DMS53 (cell line): ENCODE results near the gene SELENOW.
A peak's percentile ranks its signal among the peaks of the same experiment; 100 is the strongest.
"Not testable (repeated sequence)": the region's sequence is repeated elsewhere in the genome, so short reads cannot be mapped to it uniquely, and the experiment has no call there.

Experiments
- DNase-seq: peaks from one replicate; lab custom pipeline; 2025; lab: John Stamatoyannopoulos, UW

Gene SELENOW

DNA sequence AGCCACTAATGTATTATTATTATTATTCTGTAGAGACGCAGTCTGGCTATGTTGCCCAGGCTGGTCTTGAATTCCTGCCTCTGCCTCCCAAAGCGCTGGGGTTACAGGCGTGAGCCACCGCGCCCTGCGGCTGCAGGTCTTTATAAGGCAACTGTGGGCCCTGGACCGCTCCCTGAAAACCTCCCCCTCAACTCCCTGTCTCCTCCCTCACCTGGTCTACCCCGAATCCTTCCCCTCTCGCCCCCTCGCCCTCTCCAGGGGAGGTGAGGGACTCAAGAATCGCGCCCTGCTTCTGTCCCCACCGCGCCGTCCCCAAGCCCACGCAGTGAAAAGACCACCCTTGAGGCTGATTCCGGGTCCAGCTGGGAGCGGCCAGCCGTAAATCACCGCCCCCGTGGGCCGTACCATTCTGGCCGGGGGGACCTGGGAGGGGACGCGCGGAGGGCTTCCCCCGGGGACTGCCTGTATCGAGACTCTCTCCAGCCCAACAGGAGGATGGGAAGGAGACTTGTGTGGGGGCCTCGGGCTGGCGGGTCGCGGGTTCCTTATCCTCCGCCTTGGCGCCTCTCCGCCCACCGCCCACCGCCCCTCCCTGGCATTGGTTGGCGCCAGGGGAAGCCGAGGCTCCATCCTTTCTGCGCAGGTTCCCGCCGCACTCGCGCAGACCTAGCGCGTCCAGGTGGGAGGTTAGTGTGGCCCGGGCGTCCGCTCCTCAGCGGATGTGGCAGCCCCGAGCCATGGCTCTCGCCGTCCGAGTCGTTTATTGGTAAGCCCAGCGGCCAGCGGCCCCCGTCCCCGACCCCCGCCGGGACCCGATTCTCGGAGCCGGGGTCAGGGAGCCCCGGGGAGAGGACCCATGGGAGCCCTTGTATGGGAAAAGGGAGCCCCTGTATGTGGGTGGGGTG is at the start of gene SELENOW:
Gene SELENOW (plus strand): TSS at position 655 of the 905 bp plus-strand sequence. CDS start 83 bp downstream, at position 738.
- DNase-seq = peak; percentile 94

DNA sequence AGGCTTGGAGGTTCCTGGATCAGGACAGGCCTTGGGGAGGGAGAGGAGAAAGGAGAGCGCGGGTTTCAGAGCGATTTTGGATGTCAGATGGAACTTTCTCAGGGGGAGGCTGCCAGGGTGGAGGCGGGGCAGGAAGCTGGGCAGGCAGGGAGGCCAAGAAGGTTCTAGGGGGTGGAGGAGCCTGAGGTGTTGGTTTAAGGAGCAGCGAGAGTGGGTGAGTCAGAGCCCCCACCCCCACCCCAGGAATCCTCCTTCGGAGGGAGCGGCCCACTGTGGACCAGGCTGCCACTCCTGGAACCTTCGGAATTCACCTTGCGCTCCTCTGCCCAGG is 49.1 kb upstream of the SELENOW start:
- peak; percentile 44 for DNase-seq

DNA sequence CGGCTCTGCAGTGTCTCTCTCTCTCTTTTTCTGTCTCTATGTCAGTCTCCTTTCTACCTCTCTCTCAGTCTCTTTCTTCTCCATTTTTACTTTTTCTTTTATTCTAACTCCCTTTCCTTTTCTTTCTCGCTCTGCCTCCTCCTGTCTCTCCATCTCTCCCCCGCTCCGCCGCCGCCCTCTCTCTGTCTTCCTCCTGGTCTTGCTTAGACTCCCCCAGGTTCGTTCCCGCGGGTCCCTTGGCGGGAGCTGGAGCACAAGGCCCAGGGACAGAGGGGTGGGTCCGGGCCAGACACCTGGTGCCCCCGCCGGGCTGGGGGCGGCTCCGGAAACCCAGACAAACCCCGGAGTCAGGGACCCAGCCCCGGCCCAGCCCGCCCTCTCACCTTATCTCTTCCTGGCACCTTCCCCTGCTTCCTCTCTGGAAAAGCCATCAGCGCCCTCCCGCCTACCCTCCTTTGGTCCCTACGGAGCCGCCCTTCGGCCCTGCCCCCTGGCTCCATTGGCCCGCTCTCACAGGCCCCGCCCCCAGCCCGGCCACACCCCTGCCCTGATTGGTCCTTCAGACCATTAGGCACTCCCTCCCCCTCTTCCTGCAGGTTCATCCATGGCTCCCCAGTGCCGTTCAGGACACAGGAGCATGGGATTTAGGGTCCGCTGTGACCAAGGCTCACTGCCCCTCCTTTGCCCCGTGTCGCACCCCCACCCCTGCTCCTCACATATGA is 48.5 kb upstream of the SELENOW start:
- DNase-seq = peak; percentile 72

DNA sequence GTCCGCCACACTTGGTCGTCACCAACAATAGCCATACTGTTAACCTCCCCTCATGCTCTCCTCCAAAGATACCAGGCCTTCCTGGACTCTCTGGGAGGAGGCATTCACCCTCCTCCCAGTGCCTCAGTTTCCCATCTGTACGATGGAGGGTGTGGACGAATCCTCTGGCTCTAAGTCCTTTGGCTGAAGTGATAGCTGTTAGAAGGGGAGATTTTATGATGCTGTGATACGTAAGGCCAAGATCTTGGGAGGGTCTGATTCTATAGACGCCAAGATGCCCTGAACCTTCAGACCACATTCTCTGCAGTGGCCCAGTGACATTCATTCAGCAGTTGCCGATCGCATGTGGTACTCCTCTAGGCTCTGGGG is 48.0 kb upstream of the SELENOW start:
- no peak for DNase-seq

DNA sequence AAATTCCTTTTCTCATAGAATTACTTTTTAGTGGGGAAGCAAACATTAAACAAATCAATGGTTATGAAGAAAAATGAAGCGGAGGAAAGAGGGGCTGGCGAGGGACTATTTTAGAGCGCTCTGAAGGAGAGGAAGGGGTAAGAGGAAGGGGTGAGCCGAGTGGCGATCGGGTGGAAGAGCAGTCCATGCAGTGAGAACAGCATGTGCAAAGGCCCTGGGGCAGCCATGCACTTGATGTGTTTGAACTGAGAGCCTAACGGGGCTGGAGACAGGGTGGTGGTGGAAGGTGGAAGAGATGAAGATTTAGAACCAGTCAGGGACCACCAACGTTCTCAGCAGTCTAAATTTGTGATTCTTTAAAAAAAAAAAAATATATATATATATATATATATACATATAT is 47.6 kb upstream of the SELENOW start:
- no peak for DNase-seq

DNA sequence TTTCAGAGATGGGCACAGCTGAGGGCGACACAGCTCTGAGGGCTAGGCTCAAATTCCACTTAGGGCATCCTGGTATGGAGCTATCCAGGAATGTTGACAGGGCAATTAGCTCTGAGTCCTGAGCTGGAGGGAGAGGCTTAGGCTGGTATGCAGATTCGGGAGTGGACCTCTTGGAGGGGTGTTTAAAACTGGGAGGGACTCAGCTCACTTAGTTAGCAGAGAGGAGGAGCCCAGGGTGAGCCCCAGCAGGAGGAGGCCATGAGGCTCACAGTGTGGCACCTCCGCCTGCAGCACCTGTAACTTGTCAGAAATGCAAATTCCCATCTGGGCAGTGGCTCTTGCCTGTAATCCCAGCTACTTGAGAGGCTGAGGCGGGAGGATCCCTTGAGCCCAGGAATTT is 43.4 kb upstream of the SELENOW start:
- no peak for DNase-seq

DNA sequence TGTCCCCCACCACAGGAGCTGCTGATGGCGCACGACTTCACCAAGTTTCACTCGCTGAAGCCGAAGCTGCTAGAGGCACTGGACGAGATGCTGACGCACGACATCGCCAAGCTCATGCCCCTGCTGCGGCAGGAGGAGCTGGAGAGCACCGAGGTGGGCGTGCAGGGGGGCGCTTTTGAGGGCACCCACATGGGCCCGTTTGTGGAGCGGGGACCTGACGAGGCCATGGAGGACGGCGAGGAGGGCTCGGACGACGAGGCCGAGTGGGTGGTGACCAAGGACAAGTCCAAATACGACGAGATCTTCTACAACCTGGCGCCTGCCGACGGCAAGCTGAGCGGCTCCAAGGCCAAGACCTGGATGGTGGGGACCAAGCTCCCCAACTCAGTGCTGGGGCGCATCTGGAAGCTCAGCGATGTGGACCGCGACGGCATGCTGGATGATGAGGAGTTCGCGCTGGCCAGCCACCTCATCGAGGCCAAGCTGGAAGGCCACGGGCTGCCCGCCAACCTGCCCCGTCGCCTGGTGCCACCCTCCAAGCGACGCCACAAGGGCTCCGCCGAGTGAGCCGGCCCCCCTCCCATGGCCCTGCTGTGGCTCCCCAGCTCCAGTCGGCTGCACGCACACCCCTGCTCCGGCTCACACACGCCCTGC is 37.5 kb upstream of the SELENOW start:
- no peak for DNase-seq

DNA sequence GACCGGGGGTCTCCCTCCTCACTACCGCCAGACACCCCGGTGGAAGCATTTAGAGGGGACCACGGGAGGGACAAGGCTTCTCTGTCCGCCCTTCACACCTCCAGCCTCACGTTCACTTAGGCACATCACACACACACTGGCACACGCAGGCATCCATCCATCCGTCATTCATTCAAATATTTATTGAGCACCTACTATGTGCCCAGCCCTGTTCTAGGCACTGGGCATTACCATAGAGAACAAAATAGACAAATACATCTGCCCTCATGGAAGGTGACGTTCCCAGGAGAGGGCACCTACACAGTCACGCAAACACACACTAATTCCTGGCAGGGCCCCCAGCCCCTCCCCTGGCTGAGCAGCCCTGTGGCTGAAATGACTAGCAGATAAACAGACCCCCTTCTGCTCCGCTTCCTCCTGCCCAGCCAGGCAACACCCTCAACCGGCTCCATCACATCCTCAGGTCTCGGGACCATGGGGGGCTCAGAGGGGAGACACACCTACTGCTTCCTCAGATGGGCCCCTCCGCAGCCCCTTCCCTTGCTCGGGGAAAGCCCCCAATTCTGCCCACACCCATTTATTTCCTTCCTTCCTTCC is 36.9 kb upstream of the SELENOW start:
- no peak for DNase-seq

DNA sequence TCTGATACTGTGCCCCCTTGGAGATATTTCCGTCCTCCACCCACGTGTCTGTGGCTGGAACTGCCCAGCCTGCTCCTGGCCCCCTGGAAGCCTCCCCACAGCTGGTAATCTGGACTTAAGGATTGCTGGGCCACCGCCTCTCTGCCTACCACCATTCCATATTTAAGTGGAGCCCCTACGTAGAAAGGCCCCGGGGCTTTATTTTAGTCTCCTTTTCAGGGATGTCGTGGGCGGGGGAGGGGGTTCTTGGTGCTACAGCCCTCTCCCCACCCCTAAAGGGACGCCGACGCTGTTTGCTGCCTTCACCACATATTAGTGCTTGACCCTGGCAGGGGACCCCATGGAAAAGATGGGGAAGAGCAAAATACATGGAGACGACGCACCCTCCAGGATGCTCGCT is 35.9 kb upstream of the SELENOW start:
- DNase-seq = no peak

DNA sequence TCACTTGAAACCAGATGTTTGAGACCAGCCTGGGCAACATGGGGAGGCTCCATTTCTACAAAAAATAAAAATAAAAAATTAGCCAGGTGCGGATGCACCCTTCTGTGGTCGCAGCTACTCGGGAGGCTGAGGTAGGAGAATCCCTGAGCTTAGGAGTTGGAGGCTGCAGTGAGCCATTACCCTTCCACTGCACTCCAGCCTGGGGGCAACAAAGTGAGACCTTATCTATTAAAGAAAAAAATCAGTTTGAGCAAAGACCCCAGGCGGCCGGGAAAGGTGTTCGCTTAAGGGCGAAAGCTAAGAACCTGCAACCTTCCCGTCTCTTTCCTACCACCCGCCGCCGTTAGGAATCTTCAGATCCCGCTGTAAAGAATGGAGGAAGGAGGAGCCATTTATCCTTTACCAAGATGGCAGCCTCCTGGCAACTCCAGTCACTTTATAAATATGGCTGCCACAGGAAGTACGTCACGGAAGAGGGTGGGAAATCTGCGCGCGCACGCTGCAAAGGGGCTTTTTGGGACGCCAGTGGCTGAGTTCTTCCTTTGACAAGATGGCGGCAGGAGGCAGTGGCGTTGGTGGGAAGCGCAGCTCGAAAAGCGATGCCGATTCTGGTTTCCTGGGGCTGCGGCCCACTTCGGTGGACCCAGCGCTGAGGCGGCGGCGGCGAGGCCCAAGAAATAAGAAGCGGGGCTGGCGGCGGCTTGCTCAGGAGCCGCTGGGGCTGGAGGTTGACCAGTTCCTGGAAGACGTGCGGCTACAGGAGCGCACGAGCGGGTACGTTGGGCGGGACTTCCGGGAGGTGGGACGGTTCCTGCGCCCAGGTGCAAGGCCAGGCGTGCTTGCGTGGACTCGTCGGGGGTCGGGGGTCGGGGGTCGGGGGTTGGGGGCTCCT is 33.2 kb upstream of the SELENOW start, which contains the start of gene NOP53:
Gene NOP53 (plus strand): TSS at position 537 of the 892 bp plus-strand sequence. CDS start 14 bp downstream, at position 551.
- peak; percentile 98 for DNase-seq

DNA sequence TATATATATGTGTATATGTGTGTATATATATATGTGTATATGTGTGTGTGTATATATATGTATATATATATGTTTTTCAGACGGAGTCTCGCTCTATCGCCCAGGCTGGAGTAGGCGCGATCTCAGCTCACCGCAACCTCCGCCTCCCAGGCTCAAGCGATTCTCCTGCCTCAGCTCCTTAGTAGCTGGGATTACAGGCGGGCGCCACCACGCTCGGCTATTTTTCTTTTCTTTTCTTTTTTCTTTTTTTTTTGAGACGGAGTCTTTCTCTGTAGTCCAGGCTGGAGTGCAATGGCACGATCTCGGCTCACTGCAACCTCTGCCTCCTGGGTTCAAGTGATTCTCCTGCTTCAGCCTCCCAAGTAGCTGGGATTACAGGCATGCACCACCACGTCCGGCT is 32.4 kb upstream of the SELENOW start:
- not testable (repeated sequence) for DNase-seq

DNA sequence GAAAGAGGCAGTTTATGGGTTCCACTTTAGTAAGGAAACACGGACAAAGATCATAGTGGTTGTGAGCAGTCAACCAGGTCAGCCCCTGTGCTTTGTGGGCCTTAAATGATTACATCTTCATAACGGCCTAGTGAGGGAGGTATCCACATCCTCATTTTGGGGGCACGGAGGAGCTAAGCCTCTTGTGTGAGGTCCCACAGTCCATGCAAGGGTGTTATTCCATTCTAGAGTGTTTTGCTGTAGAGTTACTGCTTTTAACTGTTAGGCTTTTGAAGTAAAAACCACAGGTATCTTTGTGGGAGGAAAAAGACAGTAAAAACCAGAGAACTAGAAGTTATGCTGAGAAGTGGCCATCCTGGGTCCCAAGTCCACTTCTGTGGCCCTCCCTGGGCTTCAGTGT is 29.2 kb upstream of the SELENOW start:
- DNase-seq = no peak

DNA sequence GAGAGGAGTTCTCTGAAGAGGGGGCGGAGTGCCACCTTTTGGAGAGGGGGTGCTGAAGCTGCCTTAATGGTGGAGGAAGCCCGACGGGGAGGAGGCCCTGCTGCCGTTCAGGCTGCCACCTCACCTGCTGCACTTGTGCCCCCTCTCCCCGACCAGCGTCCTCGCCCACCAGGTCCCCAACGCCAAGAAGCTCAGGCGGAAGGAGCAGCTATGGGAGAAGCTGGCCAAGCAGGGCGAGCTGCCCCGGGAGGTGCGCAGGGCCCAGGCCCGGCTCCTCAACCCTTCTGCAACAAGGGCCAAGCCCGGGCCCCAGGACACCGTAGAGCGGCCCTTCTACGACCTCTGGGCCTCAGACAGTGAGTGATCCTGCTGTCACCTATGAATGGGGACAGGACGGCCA is 27.8 kb upstream of the SELENOW start:
- DNase-seq = no peak

DNA sequence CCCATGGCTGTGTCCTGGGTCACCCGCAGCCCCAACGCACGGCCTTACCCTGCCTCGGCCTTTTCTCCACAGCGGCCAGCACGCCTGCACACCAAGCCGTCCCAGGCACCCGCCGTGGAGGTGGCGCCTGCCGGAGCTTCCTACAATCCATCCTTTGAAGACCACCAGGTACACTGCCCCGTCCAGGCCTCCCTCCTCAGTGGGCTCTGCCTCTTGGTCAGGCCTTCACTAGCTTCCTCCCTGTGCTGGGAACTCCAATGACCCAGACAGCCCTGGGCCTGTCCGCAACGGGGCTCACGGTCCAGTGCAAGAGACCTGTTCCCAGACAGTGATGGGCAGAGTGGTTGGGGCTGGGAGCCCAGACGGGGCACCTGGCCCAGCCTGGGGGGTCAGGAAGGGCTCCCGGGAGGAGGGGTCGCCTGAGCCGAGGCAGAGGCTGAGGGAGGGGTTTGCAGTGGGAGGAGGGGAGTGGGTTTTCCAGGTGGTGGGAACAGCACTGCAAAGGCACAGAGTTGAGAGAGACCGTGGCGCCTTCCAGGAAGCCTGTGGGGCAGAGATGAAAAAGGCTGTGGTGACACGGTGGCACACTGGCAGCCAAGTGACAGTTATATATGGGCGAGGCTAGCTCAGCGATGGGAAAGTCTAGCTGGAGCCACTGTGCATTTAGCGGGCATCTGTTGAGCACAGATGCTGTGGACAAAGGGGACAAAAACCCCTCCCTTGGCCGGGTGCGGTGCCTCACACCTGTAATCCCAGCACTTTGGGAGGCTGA is 25.9 kb upstream of the SELENOW start:
- no peak for DNase-seq

DNA sequence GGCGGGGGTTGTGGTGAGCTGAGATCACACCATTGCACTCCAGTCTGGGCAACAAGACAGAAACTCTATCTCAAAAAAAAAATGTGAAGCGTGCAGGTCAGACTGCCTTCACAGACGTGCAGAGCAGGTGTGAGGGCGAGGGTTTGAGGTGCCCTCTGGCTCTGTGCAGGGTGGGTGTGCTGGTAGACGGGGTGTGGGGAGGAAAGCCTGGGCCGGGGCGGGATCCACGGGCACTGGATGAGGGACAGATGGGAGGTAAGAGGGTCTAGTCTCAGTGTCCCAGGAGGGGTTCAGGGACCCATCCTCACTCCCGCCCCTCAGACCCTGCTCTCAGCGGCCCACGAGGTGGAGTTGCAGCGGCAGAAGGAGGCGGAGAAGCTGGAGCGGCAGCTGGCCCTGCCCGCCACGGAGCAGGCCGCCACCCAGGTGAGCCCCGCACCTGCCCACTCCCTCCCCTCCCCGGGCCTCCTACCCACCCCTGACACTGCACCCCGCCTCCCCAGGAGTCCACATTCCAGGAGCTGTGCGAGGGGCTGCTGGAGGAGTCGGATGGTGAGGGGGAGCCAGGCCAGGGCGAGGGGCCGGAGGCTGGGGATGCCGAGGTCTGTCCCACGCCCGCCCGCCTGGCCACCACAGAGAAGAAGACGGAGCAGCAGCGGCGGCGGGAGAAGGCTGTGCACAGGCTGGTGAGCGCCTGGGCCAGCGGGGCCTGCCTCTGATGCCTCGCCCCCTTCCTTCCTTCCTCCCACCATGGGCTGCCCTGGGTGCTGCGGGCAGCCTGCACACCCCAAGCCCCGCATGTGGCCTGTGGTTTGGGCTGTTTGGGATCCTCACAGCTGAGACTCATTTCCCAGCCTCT is 24.1 kb upstream of the SELENOW start:
- DNase-seq = no peak

DNA sequence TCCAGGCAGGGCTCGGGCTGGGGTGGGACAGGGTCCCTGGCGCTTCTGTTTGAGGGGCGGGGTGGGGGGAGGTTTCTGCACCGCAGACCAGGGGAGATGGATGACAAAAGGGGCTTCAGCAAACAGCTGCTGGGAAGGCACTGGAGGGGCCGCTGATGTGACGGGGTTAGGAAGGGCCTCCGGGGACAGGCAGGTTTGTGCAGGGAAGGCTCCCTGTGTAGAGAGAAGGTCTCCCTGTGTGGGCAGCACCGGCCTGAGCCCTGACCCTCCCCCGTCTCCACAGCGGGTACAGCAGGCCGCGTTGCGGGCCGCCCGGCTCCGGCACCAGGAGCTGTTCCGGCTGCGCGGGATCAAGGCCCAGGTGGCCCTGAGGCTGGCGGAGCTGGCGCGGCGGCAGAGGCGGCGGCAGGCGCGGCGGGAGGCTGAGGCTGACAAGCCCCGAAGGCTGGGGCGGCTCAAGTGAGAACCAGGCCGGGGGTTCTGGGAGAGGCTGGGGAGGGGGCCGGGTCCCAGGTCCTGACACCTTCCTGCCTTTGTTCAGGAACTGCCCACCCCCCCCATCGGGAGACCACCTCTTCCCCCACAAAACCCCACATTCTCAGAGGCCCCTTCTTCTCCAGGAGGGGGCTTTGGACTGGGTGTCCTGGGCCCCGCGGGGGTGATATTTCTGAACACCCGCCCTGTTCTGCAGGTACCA is 23.3 kb upstream of the SELENOW start:
- no peak for DNase-seq

DNA sequence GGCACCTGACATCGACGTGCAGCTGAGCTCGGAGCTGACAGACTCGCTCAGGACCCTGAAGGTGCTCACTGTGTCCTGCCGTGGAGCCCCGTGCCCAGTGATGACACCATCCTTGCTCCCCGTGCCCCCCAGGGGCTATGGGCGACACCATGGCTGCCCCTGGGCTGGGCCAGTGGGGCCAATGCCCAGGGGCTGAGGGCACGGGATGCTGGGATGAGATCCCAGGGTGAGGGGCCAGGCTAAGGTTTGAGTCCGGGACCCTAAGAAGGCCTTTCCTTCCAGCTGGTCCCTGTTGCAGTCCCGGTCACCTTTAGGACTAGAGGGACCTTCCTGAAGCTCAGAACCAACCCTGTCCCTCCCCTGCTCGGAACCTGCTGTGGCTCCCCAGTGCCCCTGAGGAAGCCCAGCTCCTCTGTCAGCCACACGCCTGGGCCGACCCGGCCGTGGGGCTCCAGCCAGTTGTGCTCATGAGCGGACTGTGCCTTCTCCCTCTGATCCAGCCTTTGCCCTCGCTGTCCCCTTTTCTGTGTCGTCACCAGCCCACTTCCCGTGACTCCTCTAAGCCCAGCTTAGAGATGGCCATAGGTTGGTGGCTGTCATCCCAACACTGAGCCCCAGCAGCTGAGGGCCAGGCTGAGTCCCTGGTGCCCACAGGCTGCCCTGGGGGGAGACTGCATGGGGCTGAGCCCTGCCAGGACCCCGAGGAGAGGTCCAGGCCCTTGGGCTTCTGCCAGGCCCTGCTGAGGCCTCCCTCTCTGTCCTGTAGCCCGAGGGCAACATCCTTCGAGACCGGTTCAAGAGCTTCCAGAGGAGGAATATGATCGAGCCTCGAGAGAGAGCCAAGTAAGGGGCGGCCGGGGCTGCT is 22.5 kb upstream of the SELENOW start:
- no peak for DNase-seq

DNA sequence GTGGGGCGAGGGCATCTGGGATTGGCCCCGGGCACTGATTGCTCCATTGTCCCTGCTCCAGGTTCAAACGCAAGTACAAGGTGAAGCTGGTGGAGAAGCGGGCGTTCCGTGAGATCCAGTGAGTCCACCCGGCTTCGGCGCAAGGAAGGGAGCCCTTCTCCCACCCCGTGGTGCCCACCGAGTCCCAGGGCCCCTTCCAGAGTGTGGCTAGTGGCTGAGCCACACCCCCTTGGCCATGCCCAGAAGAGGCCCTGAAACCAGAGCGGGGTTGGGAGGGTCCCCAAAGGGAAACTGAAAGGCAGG is 21.9 kb upstream of the SELENOW start:
- DNase-seq = no peak
